ENCODE measurements around the gene STARD10. TPM values are rescaled to one million over a fixed set of nuclear protein-coding genes. Genes with fewer than 3 reads are reported as not detected.

STARD10 gene
- total and polyA plus RNA-seq, 9 of the 15 experiments (the other 6 are each of a cell fraction or from before 2014, with no cell fraction given): 0.15 to 52.9 (median 32.3) TPM

DNA sequence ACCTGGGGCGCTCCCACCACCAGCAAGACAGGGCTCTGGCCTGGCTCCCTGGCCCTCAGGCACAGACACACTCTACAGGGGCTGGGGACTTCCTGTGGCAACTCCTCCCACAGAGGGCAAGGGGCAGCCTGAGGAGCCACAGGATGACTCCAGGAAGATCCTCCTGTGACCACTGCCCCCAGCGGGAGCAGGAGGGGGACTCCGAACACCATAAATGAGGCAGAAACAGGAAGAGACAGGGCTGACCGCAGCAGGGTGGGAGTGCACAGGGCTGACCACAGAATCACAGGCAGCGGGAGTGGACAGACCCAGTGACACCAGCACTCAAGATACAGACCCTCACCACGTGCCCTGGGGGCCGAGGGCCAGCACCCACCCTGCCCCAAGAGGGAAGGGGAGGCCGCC, 52.4 kb downstream of the STARD10 start (continued):
- TF ChIP-seq, protein P1, sequence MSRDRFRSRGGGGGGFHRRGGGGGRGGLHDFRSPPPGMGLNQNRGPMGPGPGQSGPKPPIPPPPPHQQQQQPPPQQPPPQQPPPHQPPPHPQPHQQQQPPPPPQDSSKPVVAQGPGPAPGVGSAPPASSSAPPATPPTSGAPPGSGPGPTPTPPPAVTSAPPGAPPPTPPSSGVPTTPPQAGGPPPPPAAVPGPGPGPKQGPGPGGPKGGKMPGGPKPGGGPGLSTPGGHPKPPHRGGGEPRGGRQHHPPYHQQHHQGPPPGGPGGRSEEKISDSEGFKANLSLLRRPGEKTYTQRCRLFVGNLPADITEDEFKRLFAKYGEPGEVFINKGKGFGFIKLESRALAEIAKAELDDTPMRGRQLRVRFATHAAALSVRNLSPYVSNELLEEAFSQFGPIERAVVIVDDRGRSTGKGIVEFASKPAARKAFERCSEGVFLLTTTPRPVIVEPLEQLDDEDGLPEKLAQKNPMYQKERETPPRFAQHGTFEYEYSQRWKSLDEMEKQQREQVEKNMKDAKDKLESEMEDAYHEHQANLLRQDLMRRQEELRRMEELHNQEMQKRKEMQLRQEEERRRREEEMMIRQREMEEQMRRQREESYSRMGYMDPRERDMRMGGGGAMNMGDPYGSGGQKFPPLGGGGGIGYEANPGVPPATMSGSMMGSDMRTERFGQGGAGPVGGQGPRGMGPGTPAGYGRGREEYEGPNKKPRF (IDR thresholded peaks at IDR 0.05; ENCODE audit: low read depth, low read length): no peak
- no peak for TF ChIP-seq SIN3A (IDR thresholded peaks at IDR 0.05; ENCODE audit: borderline replicate concordance in 2 of 2, control insufficient read depth in 1 of 2, low read depth in 2 of 2, low read length in 2 of 2)
- no peak for TF ChIP-seq SREBF1 (IDR thresholded peaks at IDR 0.05; ENCODE audit: borderline replicate concordance, low read depth, low read length)
- TF ChIP-seq OTX1 (CRISPR knock-in tag; IDR thresholded peaks at IDR 0.05): no peak
- TF ChIP-seq ZNF347 (CRISPR knock-in tag; IDR thresholded peaks at IDR 0.05; ENCODE audit: low read depth): no peak
- TF ChIP-seq KDM1A (IDR thresholded peaks at IDR 0.05): peak; percentile 49 to 70; a peak in 2 of 4 replicates
- peak; percentile 15; the same call in 1 of the 2 replicates for TF ChIP-seq MYNN (IDR thresholded peaks at IDR 0.05)
- no peak for TF ChIP-seq MYNN (CRISPR knock-in tag; IDR thresholded peaks at IDR 0.05)
- no peak for TF ChIP-seq E2F3 (CRISPR knock-in tag; IDR thresholded peaks at IDR 0.05)
- peak; percentile 73 for TF ChIP-seq NR2C1 (IDR thresholded peaks at IDR 0.05)
- peak; percentile 73 for TF ChIP-seq NR2C1 (tag; IDR thresholded peaks at IDR 0.05)
- no peak for TF ChIP-seq CBX2 (IDR thresholded peaks at IDR 0.05; ENCODE audit: insufficient read depth, low read length, poor library complexity, severe bottlenecking)
- TF ChIP-seq PHTF2 (CRISPR knock-in tag; IDR thresholded peaks at IDR 0.05): no peak
- TF ChIP-seq GATAD2B (IDR thresholded peaks at IDR 0.05; ENCODE audit: borderline replicate concordance): 0 out of 2 replicates have a peak, but pooled peaks have one; percentile 44
- no peak for TF ChIP-seq NFYB (IDR thresholded peaks at IDR 0.05; ENCODE audit: extremely low read depth, insufficient read length)
- 0 out of 2 replicates have a peak, but pooled peaks have one; percentile 41 for TF ChIP-seq ZNF12 (CRISPR knock-in tag; IDR thresholded peaks at IDR 0.05)
- no peak for TF ChIP-seq ZNF311 (CRISPR knock-in tag; IDR thresholded peaks at IDR 0.05)
- TF ChIP-seq SOX6 (IDR thresholded peaks at IDR 0.05): 0 out of 2 replicates have a peak, but pooled peaks have one; percentile 20
- no peak for TF ChIP-seq DIDO1 (tag; IDR thresholded peaks at IDR 0.05; ENCODE audit: low read depth)
- peak; percentile 76 for TF ChIP-seq GABPA (tag; conservative IDR thresholded peaks at IDR 0.05; ENCODE audit: low read depth)
- peak; percentile 52 for TF ChIP-seq NEUROD1 (IDR thresholded peaks at IDR 0.05; ENCODE audit: borderline replicate concordance, low read depth, low read length, partially characterized antibody)
- TF ChIP-seq HNRNPLL (IDR thresholded peaks at IDR 0.05; ENCODE audit: low read depth, low read length, poor library complexity, severe bottlenecking): no peak
- TF ChIP-seq TRIM24 (IDR thresholded peaks at IDR 0.05): no peak
- no peak; the same call in 1 of the 2 replicates for TF ChIP-seq RB1 (IDR thresholded peaks at IDR 0.05; ENCODE audit: low read depth)
- TF ChIP-seq NFIX (CRISPR knock-in tag; IDR thresholded peaks at IDR 0.05; ENCODE audit: low read depth): no peak
- TF ChIP-seq FOXK2 (conservative IDR thresholded peaks at IDR 0.05 in 1 of 2, IDR thresholded peaks at IDR 0.05 in 1 of 2; ENCODE audit: low read depth in 2 of 2): no peak
- TF ChIP-seq, protein P2, sequence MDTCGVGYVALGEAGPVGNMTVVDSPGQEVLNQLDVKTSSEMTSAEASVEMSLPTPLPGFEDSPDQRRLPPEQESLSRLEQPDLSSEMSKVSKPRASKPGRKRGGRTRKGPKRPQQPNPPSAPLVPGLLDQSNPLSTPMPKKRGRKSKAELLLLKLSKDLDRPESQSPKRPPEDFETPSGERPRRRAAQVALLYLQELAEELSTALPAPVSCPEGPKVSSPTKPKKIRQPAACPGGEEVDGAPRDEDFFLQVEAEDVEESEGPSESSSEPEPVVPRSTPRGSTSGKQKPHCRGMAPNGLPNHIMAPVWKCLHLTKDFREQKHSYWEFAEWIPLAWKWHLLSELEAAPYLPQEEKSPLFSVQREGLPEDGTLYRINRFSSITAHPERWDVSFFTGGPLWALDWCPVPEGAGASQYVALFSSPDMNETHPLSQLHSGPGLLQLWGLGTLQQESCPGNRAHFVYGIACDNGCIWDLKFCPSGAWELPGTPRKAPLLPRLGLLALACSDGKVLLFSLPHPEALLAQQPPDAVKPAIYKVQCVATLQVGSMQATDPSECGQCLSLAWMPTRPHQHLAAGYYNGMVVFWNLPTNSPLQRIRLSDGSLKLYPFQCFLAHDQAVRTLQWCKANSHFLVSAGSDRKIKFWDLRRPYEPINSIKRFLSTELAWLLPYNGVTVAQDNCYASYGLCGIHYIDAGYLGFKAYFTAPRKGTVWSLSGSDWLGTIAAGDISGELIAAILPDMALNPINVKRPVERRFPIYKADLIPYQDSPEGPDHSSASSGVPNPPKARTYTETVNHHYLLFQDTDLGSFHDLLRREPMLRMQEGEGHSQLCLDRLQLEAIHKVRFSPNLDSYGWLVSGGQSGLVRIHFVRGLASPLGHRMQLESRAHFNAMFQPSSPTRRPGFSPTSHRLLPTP (IDR thresholded peaks at IDR 0.05; ENCODE audit: borderline replicate concordance, extremely low read depth, insufficient read length): no peak

Measured in K562 (cell line).